NCI-H69 (cell line): ENCODE measurements around the gene GOLIM4.
"Not testable (repeated sequence)": the region's sequence is repeated elsewhere in the genome, so short reads cannot be mapped to it uniquely, and the experiment has no call there.

Experiments used
- DNase-seq: peaks from one replicate; lab custom pipeline; 2025; lab: John Stamatoyannopoulos, UW

Gene GOLIM4

GRCh38 chr3:168049367-168049974 lies 46.3 kb downstream of the GOLIM4 start:
- DNase-seq = peak; percentile 96

- peak; percentile 80 for DNase-seq
Measured at GRCh38 chr3:168048414-168049330, 47.1 kb downstream of the GOLIM4 start.

DNA sequence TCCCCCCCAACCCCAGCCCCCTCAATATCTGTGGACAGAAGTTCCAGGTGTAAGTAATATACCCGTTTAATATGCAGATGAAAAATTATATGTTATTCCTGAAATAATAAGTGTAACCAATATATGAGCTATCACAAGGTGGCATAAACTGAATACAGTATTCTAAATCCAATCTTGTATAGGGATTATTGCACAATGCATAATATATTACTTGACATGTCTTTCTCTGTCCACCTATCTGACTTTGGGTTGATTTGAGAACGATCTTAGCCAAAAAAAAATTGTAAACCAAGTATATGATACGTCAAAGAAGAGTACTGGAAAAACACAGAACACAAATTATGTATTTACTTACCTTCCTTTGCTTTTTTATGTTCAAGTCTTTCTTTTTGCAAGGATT lies 47.8 kb downstream of the GOLIM4 start:
- no peak for DNase-seq

DNA sequence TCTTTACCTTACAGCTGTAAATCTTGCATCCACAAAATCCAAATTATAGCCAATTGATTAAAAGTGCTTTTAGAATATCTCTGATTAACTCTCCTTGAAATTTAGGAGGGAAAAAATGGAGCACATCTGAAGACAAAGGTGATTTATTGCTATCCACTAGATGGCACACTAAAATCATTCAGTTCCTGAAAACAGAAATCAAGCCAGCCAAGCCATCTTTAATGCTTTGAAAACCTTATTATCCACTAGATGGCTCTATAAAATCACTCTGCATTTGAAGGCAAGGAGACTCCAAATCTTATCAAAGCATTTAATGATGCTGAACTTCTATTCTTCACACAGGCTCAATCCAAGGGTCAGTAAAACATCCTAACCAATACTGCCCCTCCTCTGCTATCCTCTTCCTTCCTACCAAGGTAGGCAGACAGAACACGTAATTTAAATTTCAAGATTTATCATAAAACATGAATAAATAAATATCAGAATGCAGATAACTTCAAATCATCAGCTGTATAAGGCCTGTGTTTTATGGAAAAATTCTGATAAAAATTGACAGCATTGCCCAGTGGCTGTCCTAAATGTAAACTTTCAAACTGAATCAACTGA lies 48.4 kb downstream of the GOLIM4 start:
- DNase-seq = peak; percentile 96

DNA sequence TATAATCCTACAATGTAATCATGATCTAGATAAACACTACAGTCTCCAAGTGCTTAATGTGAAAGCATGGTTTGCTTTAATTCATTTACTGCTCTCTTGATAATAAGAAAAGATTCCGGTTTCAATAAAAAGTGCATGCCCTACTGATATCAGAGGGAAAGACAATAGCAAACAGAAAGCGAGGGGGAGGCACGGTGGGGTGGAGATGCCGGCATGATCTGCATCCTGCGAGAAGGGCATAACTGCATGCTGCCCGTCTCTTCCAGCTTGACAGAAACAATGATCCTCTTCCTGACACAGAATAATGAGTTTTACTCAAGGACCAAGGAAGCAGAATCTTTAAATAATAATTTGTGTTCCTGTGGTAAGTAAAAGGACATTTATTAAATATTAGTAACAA lies 51.7 kb downstream of the GOLIM4 start:
- DNase-seq = no peak

DNA sequence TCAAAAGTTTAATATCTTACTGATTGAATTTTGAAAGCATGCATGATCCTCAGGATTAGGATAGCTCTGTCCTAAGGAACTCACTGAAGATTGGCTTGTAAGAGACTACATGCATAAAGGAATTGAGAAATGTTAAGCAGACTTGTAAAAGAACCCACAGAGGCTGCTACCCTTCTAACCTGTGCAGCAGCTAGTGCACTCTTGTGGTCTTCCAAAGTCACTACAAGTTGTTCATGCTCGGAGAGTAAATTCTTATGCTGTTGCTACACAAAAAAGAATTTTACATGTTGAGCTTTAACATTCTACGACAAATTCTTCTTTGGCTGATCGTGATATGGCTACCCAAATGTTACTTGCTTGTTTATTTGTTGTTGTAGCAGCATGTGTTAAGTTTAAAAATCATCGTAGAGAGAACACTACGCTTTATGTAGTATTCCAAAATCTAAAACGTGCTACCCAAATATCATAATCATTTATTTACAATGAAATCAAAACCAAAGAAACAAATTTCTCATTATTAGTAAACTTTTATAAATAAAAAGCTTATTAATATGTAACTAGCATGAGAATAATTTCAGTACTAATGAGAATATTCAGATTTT lies 55.0 kb downstream of the GOLIM4 start:
- peak; percentile 80 for DNase-seq

DNA sequence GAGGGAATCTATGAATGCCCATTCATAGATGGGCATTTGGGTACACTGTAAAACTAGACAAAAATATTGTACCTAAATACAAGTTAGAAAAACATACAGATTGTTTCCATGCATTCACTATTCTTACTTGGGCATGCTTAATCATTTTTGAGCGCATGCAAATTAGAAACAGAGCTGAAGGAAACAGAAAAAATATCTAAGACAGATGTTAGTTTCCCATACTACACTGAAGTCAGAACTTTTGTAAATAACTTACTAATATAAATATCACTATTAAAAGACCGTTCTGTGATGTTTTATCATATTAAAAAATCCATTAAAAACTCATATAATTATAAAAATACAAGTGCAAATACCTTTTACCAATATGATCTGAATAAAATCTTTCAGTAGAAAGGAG lies 58.7 kb downstream of the GOLIM4 start:
- DNase-seq = no peak

DNA sequence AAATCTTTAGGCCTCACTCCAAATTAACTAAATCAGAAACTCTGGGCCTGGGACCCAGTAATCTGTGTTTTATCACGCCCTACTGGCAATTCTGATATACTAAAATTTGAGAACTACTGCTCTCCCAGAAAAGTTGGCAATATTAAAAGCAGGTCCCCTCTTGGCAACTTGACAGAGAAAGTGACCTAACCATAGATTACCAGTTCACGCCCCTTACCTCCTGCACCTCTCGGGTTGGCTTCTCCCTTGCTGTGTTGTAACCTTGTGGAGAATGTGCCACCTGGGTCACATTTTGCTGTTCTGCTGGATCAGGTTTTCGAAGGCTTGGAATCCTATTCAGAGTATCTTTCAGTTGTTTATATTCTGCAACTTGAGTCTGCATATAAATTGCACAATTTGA lies 59.1 kb downstream of the GOLIM4 start:
- peak; percentile 15 for DNase-seq

DNA sequence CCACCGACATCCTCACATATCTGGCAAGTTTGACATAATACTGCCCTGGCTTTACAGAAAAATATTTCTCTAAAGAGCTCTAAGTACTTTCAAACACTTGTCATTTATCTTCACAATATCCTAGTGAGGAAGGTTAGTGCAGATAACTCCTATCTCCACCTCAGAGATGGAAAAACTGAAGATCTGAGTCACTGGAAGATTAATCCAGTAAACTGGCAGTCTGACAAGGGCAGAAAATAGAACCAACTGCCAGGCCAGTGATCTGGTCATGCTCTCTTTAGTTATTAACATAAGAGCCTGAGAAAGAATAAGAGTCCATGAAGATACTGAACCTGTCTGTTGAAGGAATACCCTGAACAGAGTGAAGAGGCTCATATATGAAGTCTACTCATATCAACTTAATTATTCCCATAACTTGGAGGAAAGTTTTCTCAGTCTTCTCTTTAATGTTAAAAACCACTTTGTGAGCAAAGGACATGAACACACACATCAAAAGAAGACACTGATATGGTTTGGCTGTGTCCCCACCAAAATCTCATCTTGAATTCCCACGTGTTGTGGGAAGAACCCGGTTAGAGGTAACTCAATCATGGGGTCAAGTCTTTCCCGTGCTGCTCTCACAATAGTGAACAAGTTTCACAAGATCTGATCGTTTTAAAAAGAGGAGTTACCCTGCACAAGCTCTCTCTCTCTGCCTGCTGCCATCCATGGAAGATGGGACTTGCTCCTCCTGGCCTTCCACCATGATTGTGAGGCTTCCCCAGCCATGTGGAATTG lies 61.4 kb downstream of the GOLIM4 start:
- no peak for DNase-seq

DNA sequence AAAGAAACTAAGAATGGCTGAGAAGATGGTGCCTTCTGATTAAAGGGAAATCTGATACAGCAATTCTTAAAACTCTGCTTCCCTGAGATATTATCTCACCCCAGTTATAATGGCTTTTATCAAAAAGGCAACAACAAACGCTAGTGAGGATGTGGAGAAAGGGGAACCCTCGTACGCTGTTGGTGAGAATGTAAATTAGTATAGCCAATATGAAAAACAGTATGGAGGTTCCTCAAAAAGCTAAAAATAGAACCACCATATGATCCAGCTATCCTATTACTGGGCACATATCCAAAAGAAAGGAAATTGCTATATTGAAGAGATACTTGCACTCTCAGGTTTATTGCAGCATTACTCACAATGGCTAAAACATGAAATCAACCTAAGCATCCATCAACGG lies 65.1 kb downstream of the GOLIM4 start:
- DNase-seq = peak; percentile 64

DNA sequence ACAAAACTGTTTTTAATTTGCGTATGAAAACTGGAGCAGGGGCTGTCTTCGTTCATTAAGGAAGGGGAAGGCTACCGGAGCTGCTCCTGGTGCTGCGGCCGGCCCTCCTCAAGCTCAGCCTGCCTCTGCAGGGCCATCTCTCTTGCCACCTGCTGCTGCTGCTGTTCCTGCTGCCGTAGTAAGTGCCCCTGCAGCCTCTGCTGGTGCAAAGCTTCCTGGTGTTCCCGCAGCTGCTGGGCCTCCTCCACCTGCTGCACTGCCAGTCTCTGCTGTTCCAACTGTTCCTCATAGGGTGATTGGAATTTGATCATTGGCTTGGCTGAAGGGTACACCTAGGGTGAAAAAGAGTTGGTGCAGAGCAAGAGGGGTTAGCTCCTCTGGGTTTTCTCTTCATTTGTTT lies 66.0 kb downstream of the GOLIM4 start:
- DNase-seq = peak; percentile 33

DNA sequence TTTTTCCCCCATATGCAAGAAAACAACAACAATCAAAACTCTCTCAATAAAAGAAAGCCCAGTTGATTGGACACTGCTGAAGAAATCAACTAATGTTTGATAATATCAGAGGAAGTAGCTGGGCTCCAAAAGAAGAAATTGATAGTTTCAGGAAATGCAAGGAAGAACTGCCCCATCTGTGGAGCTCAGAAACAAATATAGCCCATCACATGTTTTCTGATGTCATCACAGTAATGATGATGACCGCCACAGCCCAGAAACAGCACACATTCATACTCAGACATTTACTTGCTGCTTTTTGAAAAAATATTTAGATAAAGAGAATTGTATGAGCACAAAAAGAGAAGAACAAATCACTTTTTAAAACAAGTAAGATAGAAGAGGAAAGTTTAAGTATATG lies 67.6 kb downstream of the GOLIM4 start:
- DNase-seq = no peak

DNA sequence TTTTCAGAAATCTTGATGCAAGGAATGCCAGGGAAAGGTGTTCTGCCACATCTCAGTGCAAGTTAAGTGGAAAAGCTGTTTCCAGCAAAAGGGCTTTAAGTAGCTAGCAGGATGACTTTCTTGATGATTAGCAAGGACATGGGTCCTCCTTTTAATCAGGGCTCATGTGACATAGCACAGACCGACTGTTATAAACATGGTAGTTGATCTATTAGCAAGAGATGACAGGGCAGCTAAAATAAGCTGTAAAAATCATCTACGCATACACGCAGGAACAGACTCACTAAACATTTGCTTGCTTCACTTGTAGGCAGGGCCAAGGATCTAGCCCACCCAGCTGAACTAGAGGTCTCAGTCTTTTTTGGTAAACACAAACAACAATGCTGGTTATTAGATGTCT lies 69.0 kb downstream of the GOLIM4 start:
- no peak for DNase-seq

DNA sequence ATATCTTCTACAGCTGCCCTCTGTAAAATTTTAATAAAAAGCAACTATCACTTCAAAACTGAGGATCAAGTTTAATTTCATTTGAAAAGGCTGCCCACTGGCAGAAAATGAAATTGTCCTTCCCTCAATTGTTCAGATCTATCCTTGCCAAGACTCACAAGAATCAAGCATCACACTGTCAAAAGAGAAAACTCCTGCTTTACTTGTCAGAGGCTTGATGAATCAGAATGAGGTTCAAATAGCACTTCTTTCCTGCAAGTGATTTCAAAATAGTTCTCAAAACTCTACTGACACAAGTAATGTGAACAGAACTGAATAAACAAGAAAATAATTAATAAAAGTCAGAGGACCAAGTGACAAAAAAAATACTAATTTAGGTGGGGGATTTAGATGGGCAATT lies 70.6 kb downstream of the GOLIM4 start:
- DNase-seq = peak; percentile 39

GRCh38 chr3:168024537-168024941 lies 71.2 kb downstream of the GOLIM4 start:
- peak; percentile 98 for DNase-seq

GRCh38 chr3:168021737-168022450 lies 73.8 kb downstream of the GOLIM4 start:
- DNase-seq = no peak

DNA sequence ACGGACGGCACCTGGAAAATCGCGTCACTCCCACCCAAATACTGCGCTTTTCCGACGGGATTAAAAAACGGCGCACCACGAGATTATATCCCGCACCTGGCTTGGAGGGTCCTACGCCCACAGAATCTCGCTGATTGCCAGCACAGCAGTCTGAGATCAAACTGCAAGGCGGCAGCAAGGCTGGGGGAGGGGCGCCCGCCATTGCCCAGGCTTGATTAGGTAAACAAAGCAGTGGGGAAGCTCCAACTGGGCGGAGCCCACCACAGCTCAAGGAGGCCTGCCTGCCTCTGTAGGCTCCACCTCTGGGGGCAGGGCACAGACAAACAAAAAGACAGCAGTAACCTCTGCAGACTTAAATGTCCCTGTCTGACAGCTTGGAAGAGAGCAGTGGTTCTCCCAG lies 84.4 kb downstream of the GOLIM4 start:
- DNase-seq = not testable (repeated sequence)

- no peak for DNase-seq
Measured at GRCh38 chr3:168006584-168006983, 89.1 kb downstream of the GOLIM4 start.

DNA sequence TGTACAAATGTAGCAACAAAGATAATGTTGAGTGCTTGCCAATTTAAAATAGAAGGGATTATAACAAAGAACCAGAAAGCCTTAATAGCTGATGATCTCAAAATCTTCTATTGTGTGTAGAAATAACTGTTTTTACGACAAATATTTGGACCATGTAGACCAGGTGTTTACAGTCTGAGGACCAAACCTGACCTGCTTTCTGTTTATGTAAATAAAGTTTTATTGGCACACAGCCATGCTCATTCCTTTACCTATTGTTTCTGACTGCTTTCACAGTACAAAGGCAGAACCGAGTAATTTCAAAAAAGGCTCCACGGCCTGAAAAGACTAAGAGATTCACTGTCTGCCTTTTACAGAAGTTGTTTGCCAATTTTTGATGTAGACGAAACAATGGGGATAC lies 91.8 kb downstream of the GOLIM4 start:
- peak; percentile 25 for DNase-seq

DNA sequence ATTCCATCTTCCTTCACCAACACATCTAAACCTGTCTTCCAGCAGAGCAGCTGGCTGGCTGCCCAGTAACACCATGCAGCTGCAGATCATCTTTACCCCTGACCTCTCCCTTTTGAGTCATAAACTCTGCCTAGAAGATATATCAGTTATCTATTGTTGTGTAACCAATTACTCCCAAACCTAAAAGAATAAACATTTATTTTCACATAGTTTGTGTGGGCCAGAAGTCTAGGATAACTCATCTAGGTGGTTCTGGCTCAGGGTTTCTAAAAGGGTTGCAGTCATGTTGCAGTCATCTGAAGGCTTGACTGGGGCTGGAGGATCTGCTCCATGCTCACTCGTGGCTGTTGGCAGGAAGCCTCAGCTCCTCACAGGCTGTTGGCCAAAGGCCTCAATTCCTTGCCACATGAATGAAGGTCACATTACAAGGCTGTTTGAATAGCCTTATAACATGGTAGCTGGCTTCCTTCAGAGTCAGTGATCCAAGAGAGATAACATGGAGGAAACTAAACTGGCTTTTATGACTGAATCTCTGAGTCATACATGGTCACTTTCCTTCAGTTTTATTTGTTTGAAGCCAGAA lies 92.8 kb downstream of the GOLIM4 start:
- peak; percentile 93 for DNase-seq

DNA sequence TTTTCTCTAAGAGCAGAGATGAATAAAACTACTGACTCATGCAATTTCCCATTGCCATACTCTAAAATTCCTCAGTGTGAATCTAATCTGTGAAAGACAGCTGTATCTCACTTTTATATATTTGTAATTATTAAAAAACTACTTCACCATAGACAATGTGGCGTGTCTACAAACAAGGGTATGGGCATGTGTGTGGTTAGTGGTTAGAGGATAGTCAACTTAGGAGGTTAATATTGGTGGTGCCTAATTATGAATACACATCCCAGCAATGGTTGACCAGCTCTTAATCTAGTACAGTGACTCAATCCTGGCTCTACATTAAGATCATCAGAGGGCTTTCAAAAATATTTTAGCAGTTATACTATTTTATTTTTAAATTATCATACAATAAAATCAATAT lies 94.5 kb downstream of the GOLIM4 start:
- DNase-seq = no peak
